Stomach (tissue), 4 donors: ENCODE measurements around the gene ATP6V1C2.

ENCODE experiments used
- EP300 ChIP-seq: sonication (generic); formaldehyde crosslinking; IDR thresholded peaks from one replicate; pipeline ENCODE4 v1.6.1; 2017; ENCODE audit warnings: antibody characterized with exemption
- POLR2A ChIP-seq, 4 donors: fragments of 450-650 bp; IDR thresholded peaks; one replicate each; pipeline ENCODE4 v1.6.1; 2016; ENCODE audit warnings: antibody characterized with exemption in 4 of 4, control low read depth in 2 of 4, mild to moderate bottlenecking in 1 of 4, moderate library complexity in 1 of 4
- POLR2AphosphoS5 ChIP-seq, 3 donors: sonication (generic); formaldehyde crosslinking; IDR thresholded peaks; one replicate each; pipeline ENCODE4 v1.6.1; 2016; ENCODE audit warnings: antibody characterized with exemption in 3 of 3

- TF ChIP-seq EP300 (no peak), POLR2AphosphoS5 (IDR thresholded peaks at IDR 0.05) (no peak), POLR2A (IDR thresholded peaks at IDR 0.05) (no peak)
Measured at GRCh38 chr2:10707831-10708230, 13.6 kb upstream of the ATP6V1C2 start.
